Bronchial epithelial cell (primary cell): Measurements from ENCODE around the gene CDC42BPA. TPM values are rescaled to one million over a fixed set of nuclear protein-coding genes. Genes with fewer than 3 reads are reported as not detected.

ENCODE experiments used
- DNase-seq: peaks from one replicate; pipeline ENCODE4 v3.0.0-alpha.2; 2010; ENCODE audit warnings: low read depth
- FAIRE-seq: peaks from 2 replicates; lab custom pipeline; 2011; peaks lifted over from hg19 to GRCh38; lab: Jason Lieb, UNC
- H3K27me3 ChIP-seq: 2 replicates; pipeline ENCODE4 v1.5.1; 2011; ENCODE audit warnings: low read length; ENCODE audit not compliant: control insufficient read depth, insufficient read depth
- H3K36me3 ChIP-seq: 2 replicates; pipeline ENCODE4 v1.5.1; 2011; ENCODE audit warnings: low read length; ENCODE audit not compliant: control insufficient read depth, insufficient read depth
- H3K4me3 ChIP-seq: 2 replicates; pipeline ENCODE4 v1.5.1; 2011; ENCODE audit warnings: mild to moderate bottlenecking, low read depth, low read length, control low read depth
- total RNA-seq: library from RNA; depleted of rRNA; stranded (reverse); fragments of >200 nt; gene quantifications from 2 replicates; pipeline ENCODE4 v1.2.1, GENCODE V29; 2014
- TF ChIP-seq, protein P1 (sequence below): IDR thresholded peaks from 2 replicates; pipeline ENCODE4 v1.5.1; 2011; ENCODE audit warnings: mild to moderate bottlenecking, moderate library complexity, low read length, control low read depth, inconsistent platforms; ENCODE audit not compliant: insufficient read depth, severe bottlenecking

CDC42BPA gene
- total RNA-seq, 1 donor from 2014 or later, result 25.8 TPM

- TF ChIP-seq, protein P1, sequence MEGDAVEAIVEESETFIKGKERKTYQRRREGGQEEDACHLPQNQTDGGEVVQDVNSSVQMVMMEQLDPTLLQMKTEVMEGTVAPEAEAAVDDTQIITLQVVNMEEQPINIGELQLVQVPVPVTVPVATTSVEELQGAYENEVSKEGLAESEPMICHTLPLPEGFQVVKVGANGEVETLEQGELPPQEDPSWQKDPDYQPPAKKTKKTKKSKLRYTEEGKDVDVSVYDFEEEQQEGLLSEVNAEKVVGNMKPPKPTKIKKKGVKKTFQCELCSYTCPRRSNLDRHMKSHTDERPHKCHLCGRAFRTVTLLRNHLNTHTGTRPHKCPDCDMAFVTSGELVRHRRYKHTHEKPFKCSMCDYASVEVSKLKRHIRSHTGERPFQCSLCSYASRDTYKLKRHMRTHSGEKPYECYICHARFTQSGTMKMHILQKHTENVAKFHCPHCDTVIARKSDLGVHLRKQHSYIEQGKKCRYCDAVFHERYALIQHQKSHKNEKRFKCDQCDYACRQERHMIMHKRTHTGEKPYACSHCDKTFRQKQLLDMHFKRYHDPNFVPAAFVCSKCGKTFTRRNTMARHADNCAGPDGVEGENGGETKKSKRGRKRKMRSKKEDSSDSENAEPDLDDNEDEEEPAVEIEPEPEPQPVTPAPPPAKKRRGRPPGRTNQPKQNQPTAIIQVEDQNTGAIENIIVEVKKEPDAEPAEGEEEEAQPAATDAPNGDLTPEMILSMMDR, result no peak
- no peaks in the 10 kb centered on the region for H3K27me3 ChIP-seq
- DNase-seq, result no peak
- H3K36me3 ChIP-seq, result no peaks in the 10 kb centered on the region
- H3K4me3 ChIP-seq, result no peak overlapping the region
- no peak for FAIRE-seq
Measured at GRCh38 chr1:227255086-227255732, 63.1 kb downstream of the CDC42BPA start.

DNA sequence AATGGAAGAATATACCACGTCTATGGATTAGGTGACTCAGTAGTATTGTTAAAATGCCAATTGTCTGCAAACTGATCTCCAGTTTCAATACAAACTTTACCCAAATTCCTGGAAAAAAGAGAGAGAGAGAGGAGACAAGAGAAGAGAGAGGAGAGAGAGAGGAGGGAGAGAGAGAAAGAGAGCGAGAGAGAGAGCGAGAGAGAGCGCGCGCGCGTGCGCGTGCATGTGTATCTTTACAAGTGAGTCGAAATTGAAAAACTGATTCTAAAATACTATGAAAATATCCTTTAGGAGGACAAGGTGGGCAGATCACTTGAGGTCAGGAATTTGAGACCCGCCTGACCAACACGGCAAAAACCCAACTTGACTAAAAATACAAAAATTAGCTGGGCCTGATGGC, 65.2 kb downstream of the CDC42BPA start:
- no peak for FAIRE-seq

DNA sequence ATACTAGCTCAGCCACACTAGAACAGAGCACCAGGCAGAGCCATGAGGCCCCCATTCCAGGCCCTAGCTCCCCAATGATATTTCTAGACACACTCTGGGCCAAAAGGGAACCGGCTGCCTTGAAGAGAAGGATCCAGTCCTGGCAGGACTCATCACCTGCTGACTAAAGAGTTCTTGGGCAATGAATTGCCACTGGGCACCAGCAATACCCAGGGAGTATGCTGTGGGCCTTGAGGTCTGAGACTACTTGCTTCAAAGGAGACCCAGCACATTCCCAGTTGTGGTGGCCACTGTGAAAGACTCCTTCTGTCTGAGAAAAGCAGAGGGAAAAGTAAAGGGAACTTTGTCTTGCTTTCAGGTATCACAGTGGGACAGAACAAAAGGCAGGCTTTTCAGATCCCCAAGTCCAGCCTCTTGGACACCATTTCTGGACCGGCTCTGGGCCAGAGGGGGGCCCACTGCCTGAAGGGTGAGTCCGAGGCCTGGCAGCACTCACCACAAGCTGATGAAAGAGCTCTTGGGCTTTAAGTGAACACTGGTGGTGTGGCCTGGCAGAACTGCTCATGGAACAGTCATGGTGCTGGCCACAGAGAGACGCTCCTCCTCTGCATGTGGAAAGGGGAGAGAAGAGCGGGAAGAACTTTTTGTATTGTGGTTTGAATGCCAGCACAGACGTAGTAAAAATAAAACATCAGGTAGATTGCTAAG, 72.5 kb downstream of the CDC42BPA start:
- Histone ChIP-seq H3K36me3 (no peaks in the 10 kb centered on the region), H3K27me3 (no peaks in the 10 kb centered on the region), H3K4me3 (no peak overlapping the region)
- TF ChIP-seq, protein P1, result no peak
- DNase-seq (no peak), FAIRE-seq (no peak)

More for the DNA sequence above, 65.2 kb downstream of the CDC42BPA start:
- DNase-seq, result no peak
- no peak overlapping the region for H3K4me3 ChIP-seq
- H3K36me3 ChIP-seq, result no peaks in the 10 kb centered on the region
- H3K27me3 ChIP-seq, result no peaks in the 10 kb centered on the region
- TF ChIP-seq, protein P1, result no peak

GRCh38 chr1:227244339-227245118, 73.8 kb downstream of the CDC42BPA start:
- H3K36me3 ChIP-seq, result no peaks in the 10 kb centered on the region
- DNase-seq (no peak), FAIRE-seq (peak; percentile 28)
- no peaks in the 10 kb centered on the region for H3K27me3 ChIP-seq
- no peak overlapping the region for H3K4me3 ChIP-seq
- TF ChIP-seq, protein P1, result no peak

- Histone ChIP-seq H3K4me3 (no peak overlapping the region), H3K27me3 (no peaks in the 10 kb centered on the region), H3K36me3 (no peaks in the 10 kb centered on the region)
- no peak for FAIRE-seq
- DNase-seq, result no peak
- TF ChIP-seq, protein P1, result no peak
Measured at GRCh38 chr1:227242811-227243682, 75.2 kb downstream of the CDC42BPA start.
